Fibroblast of skin of right quadriceps (primary cell): ENCODE results near the gene RGS9.
"Not testable (repeated sequence)": the region's sequence is repeated elsewhere in the genome, so short reads cannot be mapped to it uniquely, and the experiment has no call there.

ENCODE experiments used
- DNase-seq: peaks from one replicate; pipeline ENCODE4 v3.0.0-alpha.2; 2013

Gene RGS9

GRCh38 chr17:65137021-65137939, at the start of gene RGS9:
Gene RGS9, plus strand, starts transcription at chr17:65137370. Its CDS starts 171 bp downstream, at chr17:65137541.
- peak; percentile 62 for DNase-seq

- DNase-seq, result no peak
These were observed 48.4 kb upstream of the RGS9 start for GRCh38 chr17:65088621-65089360.

GRCh38 chr17:65092262-65092661, 44.9 kb upstream of the RGS9 start:
- peak; percentile 13 for DNase-seq

- DNase-seq, result not testable (repeated sequence)
These were observed 44.3 kb upstream of the RGS9 start for GRCh38 chr17:65092721-65093356.

- DNase-seq, result no peak
These were observed 43.2 kb upstream of the RGS9 start for GRCh38 chr17:65093930-65094329.

- no peak for DNase-seq
These were observed 41.7 kb upstream of the RGS9 start for GRCh38 chr17:65095465-65095864.

GRCh38 chr17:65096382-65096781, 40.8 kb upstream of the RGS9 start:
- DNase-seq, result not testable (repeated sequence)

- no peak for DNase-seq
These were observed 40.1 kb upstream of the RGS9 start for GRCh38 chr17:65097110-65097509.

- no peak for DNase-seq
These were observed 37.7 kb upstream of the RGS9 start for GRCh38 chr17:65099475-65099874.

GRCh38 chr17:65099941-65100315, 37.2 kb upstream of the RGS9 start:
- DNase-seq, result peak; percentile 55

- peak; percentile 64 for DNase-seq
These were observed 36.6 kb upstream of the RGS9 start for GRCh38 chr17:65100316-65101140.

GRCh38 chr17:65101371-65101770, 35.8 kb upstream of the RGS9 start:
- DNase-seq, result no peak

GRCh38 chr17:65102235-65102634, 34.9 kb upstream of the RGS9 start:
- no peak for DNase-seq

- DNase-seq, result peak; percentile 24
These were observed 34.4 kb upstream of the RGS9 start for GRCh38 chr17:65102788-65103187.

GRCh38 chr17:65103431-65103830, 33.7 kb upstream of the RGS9 start:
- no peak for DNase-seq

GRCh38 chr17:65103896-65104295, 33.3 kb upstream of the RGS9 start:
- no peak for DNase-seq

- DNase-seq, result no peak
These were observed 32.6 kb upstream of the RGS9 start for GRCh38 chr17:65104541-65104940.

GRCh38 chr17:65104973-65105372, 32.2 kb upstream of the RGS9 start:
- no peak for DNase-seq

GRCh38 chr17:65108152-65108551, 29.0 kb upstream of the RGS9 start:
- no peak for DNase-seq

- DNase-seq, result no peak
These were observed 27.6 kb upstream of the RGS9 start for GRCh38 chr17:65109543-65109942.

GRCh38 chr17:65109990-65110680, 27.0 kb upstream of the RGS9 start:
- DNase-seq, result no peak

- DNase-seq, result no peak
These were observed 21.3 kb upstream of the RGS9 start for GRCh38 chr17:65115839-65116238.
